K562 (cell line): ENCODE data around the gene TSPAN14. TPM values are rescaled to one million over a fixed set of nuclear protein-coding genes. Genes with fewer than 3 reads are reported as not detected.

Experiments
- CCAR2 ChIP-seq: fragments of 200-400 bp; formaldehyde crosslinking; IDR thresholded peaks from 2 replicates; pipeline ENCODE4 v1.6.1; 2017; ENCODE audit warnings: mild to moderate bottlenecking, low read depth, low read length
- CTCFL ChIP-seq: IDR thresholded peaks from 2 replicates; pipeline ENCODE4 v1.6.1; 2011; ENCODE audit warnings: borderline replicate concordance, low read depth, mild to moderate bottlenecking, moderate library complexity, low read length; ENCODE audit not compliant: insufficient read depth, poor library complexity, severe bottlenecking
- E2F6 ChIP-seq, 2 experiments: IDR thresholded peaks; 2 replicates each; pipeline ENCODE4 v1.6.1; 2011; ENCODE audit warnings: borderline replicate concordance in 1 of 2, control low read depth in 1 of 2, low read depth in 1 of 2, low read length in 1 of 2, mild to moderate bottlenecking in 1 of 2, mixed read lengths in 1 of 2, moderate library complexity in 1 of 2; ENCODE audit not compliant: insufficient read depth in 1 of 2, insufficient read length in 1 of 2, poor library complexity in 1 of 2, severe bottlenecking in 1 of 2; ENCODE audit errors: extremely low read depth in 1 of 2
- FOXJ2 ChIP-seq: fragments of 200-800 bp; sonication (Bioruptor generic); IDR thresholded peaks from 2 replicates; pipeline ENCODE4 v1.6.1; 2016; ENCODE audit warnings: missing genetic modification characterization, missing compliant biosample characterization
- GMEB1 ChIP-seq: fragments of 250-450 bp; sonication (Bioruptor Pico); IDR thresholded peaks from 2 replicates; pipeline ENCODE4 v1.4.0; 2020; ENCODE audit warnings: mild to moderate bottlenecking
- HDAC6 ChIP-seq: IDR thresholded peaks from 2 replicates; pipeline ENCODE4 v1.6.1; 2012; ENCODE audit warnings: low read depth, mild to moderate bottlenecking, control low read depth, inconsistent platforms, low read length, moderate library complexity
- HMG20A ChIP-seq: fragments of 450-650 bp; formaldehyde crosslinking; conservative IDR thresholded peaks from 2 replicates; pipeline ENCODE4 v1.4.0; 2020; ENCODE audit warnings: mild to moderate bottlenecking, mixed read lengths
- MCM3 ChIP-seq: fragments of 450-650 bp; IDR thresholded peaks from 2 replicates; pipeline ENCODE4 v1.6.1; 2016
- NCOA4 ChIP-seq: fragments of 450-650 bp; IDR thresholded peaks from 2 replicates; pipeline ENCODE4 v1.6.1; 2018; ENCODE audit warnings: mild to moderate bottlenecking; ENCODE audit not compliant: partially characterized antibody
- SRSF7 ChIP-seq: fragments of 200-400 bp; formaldehyde crosslinking; optimal IDR thresholded peaks from 2 replicates; pipeline ENCODE3; 2017; ENCODE audit warnings: mild to moderate bottlenecking, low read depth, low read length
- TRIM25 ChIP-seq: fragments of 450-650 bp; IDR thresholded peaks from 2 replicates; pipeline ENCODE4 v1.7.0; 2016; ENCODE audit warnings: borderline replicate concordance
- ZBED1 ChIP-seq: IDR thresholded peaks from 2 replicates; pipeline ENCODE4 v1.6.1; 2014
- ZKSCAN3 ChIP-seq: fragments of 250-450 bp; sonication (Bioruptor Pico); IDR thresholded peaks from 2 replicates; pipeline ENCODE4 v1.4.0; 2020
- ZNF23 ChIP-seq: fragments of 250-450 bp; sonication (Bioruptor Pico); IDR thresholded peaks from 2 replicates; pipeline ENCODE4 v1.4.0; 2020; ENCODE audit warnings: mild to moderate bottlenecking
- ZNF274 ChIP-seq: IDR thresholded peaks from 2 replicates; pipeline ENCODE4 v1.6.1; 2011; ENCODE audit warnings: low read depth, mild to moderate bottlenecking, low read length, moderate library complexity, borderline replicate concordance
- ZNF3 ChIP-seq: fragments of 250-450 bp; sonication (Bioruptor Pico); IDR thresholded peaks from 2 replicates; pipeline ENCODE4 v1.5.0; 2021; ENCODE audit warnings: mild to moderate bottlenecking, moderate library complexity
- polyA plus RNA-seq, 8 experiments: library from polyadenylated mRNA; depleted of rRNA in 4 of 8; stranded (reverse) in 5 of 8; unstranded in 3 of 8; fragments of >200 nt; fragmentation: Nextera tagmentation in 2 of 8; fragmentation: Illumina TruSeq in 1 of 8; extraction: Ambion mirVana in 2 of 8; extraction: Trizol in 1 of 8; gene quantifications; 2 replicates each; pipeline versions ENCODE4 v1.2.1 to v1.2.3, GENCODE V29; 2011 to 2014; ENCODE audit warnings: inconsistent platforms in 1 of 8, missing spikeins in 1 of 8
- total RNA-seq, 7 experiments: library from RNA; depleted of rRNA in 6 of 7; stranded (reverse); fragments of >200 nt in 6 of 7; fragmentation: Illumina TruSeq in 2 of 7; extraction: Trizol in 2 of 7; gene quantifications; 2 replicates each; pipeline versions ENCODE4 v1.2.1 to v1.2.3, GENCODE V29; 2011 to 2021; ENCODE audit warnings: low replicate concordance in 1 of 7

The TSPAN14 gene
- total and polyA plus RNA-seq, 9 of the 15 experiments (the other 6 are each of a cell fraction or from before 2014, with no cell fraction given): 5.8 to 92.9 (median 23.3) TPM

- no peak for TF ChIP-seq HDAC6
- TF ChIP-seq CTCFL: no peak
- no peak for TF ChIP-seq ZNF3 (CRISPR knock-in tag)
- TF ChIP-seq GMEB1 (CRISPR knock-in tag): no peak
- TF ChIP-seq ZNF23 (CRISPR knock-in tag): no peak
- TF ChIP-seq ZKSCAN3 (CRISPR knock-in tag): no peak
- no peak for TF ChIP-seq SRSF7
- TF ChIP-seq NCOA4: no peak
- TF ChIP-seq TRIM25: no peak
- TF ChIP-seq E2F6 (IDR thresholded peaks at IDR 0.05; ENCODE audit: borderline replicate concordance in 1 of 2, extremely low read depth in 1 of 2, insufficient read depth in 1 of 2, insufficient read length in 1 of 2, low read depth in 1 of 2, low read length in 1 of 2, poor library complexity in 1 of 2, severe bottlenecking in 1 of 2): peak in 1 of 2 experiments; percentile 64
- 0 out of 2 replicates have a peak, but pooled peaks have one; percentile 62 for TF ChIP-seq CCAR2
- TF ChIP-seq HMG20A: no peak
- no peak for TF ChIP-seq ZNF274
- TF ChIP-seq MCM3: no peak
- no peak for TF ChIP-seq ZBED1
- TF ChIP-seq FOXJ2: no peak
Measured at GRCh38 chr10:80497187-80498077, 43.3 kb downstream of the TSPAN14 start (continued).
